ENCODE data around the gene MRPL24.
A peak's percentile ranks its signal among the peaks of the same experiment; 100 is the strongest.
"Not testable (repeated sequence)": the region's sequence is repeated elsewhere in the genome, so short reads cannot be mapped to it uniquely, and the experiment has no call there.

The MRPL24 gene

DNA sequence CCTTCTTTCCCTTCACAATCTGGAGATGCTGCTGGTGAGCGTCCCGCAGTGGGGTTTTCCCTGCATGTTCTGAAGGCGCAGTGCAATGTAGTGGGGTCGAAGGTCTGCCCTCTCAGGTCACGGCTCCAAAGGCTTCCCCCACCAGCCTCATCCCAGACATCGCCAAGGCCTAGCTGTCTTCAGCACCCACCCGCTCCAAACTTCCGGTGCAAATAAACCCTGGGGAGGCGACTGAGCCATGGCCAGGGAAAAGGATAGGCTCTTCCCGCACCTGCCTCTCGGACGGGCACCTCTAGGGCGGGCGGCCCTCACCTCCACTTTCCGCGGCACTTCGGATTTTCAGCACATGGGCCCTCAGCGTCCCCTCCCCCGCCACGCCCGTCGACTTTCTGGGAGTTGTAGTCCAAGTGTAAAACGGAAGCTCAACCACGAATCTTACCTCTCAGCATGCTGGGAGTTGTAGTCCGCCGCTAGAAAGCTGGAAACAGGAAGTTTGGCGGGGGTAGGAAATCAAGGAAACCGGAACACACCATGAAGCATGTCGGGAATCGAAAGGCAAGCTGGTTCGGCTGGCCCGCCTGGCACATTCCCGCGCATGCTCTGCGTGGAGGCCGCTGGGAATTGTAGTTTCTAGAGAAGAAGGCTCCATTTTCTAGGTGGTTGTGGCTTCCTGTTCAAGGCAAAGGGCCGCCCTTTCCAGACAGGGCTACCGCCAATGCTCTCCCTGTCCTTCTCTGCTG lies at the start of gene MRPL24:
Gene MRPL24, minus strand, starts transcription at position 348 of the 740 bp plus-strand sequence. CDS start 2,384 bp downstream, outside the sequence.
- peak; percentile 98 to 99 for DNase-seq (ENCODE audit: low read depth in 2 of 2)

DNA sequence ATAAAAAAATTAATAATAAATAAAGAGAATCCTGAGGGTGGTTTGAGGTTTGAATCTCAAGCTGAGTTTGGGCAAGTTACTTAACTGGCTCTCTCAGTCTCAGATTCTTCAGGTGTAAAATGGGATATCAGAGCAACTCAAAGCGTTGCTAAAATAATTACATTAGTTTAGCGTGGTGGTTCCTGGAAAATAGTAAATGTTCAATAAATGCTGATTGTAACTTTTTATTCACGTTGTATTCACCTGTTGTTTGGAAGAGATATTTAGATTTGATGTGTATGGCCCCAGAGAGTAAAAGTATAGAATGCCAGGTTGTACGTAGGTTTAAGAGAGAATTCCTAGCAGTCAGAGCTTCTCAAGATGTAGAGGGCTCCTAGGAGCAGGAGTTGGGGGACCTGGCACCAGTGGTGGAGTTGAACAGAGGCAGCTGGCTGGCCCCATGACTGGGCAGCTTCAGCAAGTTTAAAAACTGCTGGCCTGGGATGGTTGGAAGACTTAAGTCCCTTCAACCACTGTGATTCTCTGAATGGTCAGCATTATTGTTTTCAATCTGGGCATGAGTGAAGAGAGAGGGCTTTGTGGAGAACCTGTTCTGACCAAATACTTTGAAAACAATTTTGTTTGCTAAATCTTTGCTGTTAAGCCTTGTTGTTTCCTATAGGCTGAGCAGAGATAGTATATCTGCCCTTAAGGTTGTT lies 48.9 kb upstream of the MRPL24 start:
- DNase-seq (ENCODE audit: low read depth in 2 of 2): no peak

GRCh38 chr1:156788136-156788535 lies 47.2 kb upstream of the MRPL24 start:
- DNase-seq (ENCODE audit: low read depth in 2 of 2): no peak

GRCh38 chr1:156786640-156787039 lies 45.8 kb upstream of the MRPL24 start:
- no peak for DNase-seq (ENCODE audit: low read depth in 2 of 2)

GRCh38 chr1:156785458-156785857 lies 44.6 kb upstream of the MRPL24 start:
- DNase-seq (ENCODE audit: low read depth in 2 of 2): no peak

- DNase-seq (ENCODE audit: low read depth in 2 of 2): no peak
These were observed 40.8 kb upstream of the MRPL24 start for GRCh38 chr1:156781585-156782186.

- no peak for DNase-seq (ENCODE audit: low read depth in 2 of 2)
These were observed 36.7 kb upstream of the MRPL24 start for GRCh38 chr1:156777573-156777972.

GRCh38 chr1:156776942-156777341 lies 36.1 kb upstream of the MRPL24 start:
- no peak for DNase-seq (ENCODE audit: low read depth in 2 of 2)

- no peak for DNase-seq (ENCODE audit: low read depth in 2 of 2)
These were observed 34.9 kb upstream of the MRPL24 start for GRCh38 chr1:156775799-156776198.

- no peak for DNase-seq (ENCODE audit: low read depth in 2 of 2)
These were observed 32.7 kb upstream of the MRPL24 start for GRCh38 chr1:156773607-156774006.

GRCh38 chr1:156772728-156773497 lies 32.0 kb upstream of the MRPL24 start:
- no peak for DNase-seq (ENCODE audit: low read depth in 2 of 2)

GRCh38 chr1:156772222-156772621 lies 31.3 kb upstream of the MRPL24 start:
- no peak for DNase-seq (ENCODE audit: low read depth in 2 of 2)

DNA sequence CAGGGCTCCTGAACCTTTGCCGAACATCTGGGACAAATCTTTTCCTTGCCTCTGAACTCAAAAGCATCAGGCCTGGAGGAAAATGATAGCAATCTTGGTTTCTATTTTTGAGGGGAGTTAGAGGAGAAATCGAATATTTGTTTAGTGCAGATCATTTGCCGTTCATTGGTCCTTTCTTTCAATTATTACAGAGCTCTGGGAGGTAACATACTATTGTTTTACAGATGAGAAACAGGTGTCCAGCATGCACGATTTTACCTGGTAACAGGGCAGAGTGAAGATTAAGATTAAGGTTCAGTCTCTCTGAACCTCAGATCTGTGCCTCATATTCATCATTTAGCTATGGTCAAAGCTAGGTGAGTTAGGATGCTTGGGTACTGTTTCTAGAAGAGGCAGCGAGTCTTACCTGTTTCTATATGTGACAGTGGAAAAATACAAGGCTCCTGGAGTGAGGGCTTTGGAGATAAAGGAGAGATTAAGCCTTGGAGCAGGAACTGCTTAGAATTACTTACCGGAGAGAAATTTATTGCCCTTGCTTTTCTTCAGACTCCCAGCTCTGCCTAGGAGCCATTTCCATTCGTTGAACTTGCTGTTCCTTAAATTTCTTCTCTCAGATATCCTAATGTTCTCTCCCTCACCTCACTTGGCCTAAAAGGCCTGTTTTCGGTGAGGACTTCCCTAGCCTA lies 27.9 kb upstream of the MRPL24 start:
- DNase-seq (ENCODE audit: low read depth in 2 of 2): no peak

DNA sequence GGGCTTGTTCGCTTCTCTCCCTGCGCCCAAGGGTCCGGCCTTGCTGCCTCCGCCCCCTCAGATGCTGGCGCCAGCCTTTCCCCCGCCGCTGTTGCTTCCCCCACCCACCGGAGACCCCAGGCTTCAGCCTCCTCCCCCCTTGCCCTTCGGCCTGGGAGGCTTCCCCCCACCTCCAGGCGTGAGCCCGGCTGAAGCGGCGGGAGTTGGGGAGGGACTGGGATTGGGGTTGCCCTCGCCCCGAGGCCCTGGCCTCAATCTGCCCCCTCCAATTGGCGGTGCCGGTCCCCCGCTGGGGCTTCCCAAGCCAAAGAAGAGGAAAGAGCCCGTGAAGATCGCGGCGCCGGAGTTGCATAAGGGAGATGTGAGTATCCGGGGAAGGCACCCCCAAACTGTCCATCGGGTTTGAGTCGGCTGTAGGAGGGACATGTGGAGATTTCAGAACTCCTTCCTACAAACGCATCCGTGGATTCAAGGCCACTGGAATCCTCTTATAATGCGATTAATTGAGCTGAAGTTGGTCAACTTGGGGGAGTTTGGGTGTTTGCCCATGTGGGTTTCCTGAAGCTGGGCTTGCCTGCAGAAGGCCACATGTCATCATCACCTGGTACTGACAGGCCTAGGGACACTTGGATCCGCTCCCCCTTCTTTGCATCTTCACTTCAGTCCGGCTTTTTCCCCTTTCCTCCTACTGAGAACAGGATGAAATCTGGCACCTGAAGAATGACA lies 27.2 kb upstream of the MRPL24 start:
- DNase-seq (ENCODE audit: low read depth in 2 of 2): no peak

GRCh38 chr1:156767101-156767878 lies 26.4 kb upstream of the MRPL24 start, which contains the start of gene PRCC:
Gene PRCC (plus strand): TSS chr1:156767535. CDS start chr1:156767772, 237 bp downstream.
- DNase-seq (ENCODE audit: low read depth in 2 of 2): peak; percentile 100

DNA sequence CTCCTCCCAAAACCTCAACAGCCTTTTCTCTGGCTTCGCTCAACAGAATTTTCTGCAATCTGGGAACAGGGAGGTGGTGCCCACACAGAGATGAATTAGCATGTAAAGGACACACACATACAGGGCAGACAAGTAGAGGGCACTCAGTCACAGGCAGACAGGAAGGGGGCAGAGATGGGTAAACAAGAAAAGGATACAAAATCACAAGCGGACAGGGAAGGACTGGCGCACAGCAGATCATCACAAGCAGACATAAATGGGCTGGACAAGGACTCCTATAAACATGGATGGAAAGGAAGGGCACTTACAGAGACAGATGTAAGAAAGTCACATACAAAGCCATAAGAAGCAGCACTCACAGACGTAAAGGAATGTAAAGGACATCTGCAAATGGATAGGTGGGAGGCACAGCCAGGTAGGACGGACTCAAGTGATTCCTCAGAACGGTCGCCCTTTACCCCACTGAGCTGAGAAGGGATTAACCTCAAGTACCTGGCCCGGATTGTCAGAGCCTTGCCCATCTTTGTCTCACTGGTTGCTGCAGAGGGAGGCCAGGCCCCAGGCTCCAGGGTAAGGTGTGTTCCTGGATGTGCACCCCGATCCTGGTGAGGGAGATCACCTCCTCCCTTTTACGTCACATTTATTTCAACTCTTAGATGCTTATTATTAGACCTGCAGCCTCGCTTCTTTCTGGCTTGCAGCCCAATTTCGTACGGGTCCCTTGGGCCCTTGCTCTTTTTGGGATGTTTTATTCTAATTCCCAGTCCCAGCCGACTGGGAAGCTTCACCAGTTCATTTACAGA lies 25.6 kb upstream of the MRPL24 start:
- no peak for DNase-seq (ENCODE audit: low read depth in 2 of 2)

DNA sequence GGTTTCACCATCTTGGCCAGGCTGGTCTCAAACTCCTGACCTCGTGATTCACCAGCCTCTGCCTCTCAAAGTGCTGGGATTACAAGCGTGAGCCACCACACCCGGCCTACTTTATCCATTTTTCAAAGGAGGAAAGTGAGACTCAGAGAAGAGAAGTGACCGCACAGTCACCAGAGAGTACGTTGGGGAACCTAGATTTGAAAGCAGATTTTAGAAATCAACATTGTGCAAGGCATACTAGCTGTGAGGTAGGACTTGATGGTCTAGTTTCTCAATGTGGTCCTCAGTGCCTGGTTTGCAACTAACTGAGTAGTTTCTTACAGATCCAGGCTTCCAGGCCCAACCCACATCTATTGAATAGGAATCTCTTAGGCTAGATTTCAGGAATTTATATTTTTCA lies 24.8 kb upstream of the MRPL24 start:
- no peak for DNase-seq (ENCODE audit: low read depth in 2 of 2)

GRCh38 chr1:156765136-156765535 lies 24.2 kb upstream of the MRPL24 start:
- DNase-seq (ENCODE audit: low read depth in 2 of 2): not testable (repeated sequence)

DNA sequence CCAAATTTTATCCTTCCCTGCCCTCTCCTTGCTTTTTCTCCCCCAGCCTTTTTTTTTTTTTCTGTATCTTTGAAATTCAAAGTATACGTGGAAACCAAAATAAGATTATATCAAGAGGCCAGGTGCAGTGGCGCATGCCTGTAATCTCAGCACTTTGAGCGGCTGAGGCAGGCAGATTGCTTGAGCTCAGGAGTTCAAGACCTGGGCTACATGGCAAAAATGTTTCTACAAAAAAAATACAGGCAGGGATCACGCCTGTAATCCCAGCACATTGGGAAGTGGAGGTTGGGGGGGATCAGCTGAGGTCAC lies 19.9 kb upstream of the MRPL24 start:
- no peak for DNase-seq (ENCODE audit: low read depth in 2 of 2)
